ENCODE data around the gene AIFM3. TPM values are rescaled to one million over a fixed set of nuclear protein-coding genes. Genes with fewer than 3 reads are reported as not detected.

AIFM3 gene
- total RNA-seq, 4 donors from 2014 or later, result 0.11 to 2.0 (median 0.80) TPM

GRCh38 chr22:20956258-20957101, 10.6 kb upstream of the AIFM3 start:
- Histone ChIP-seq H3K36me3 (peaks cover 5 to 8% of the 10 kb centered on the region in 2 donors), H3K4me1 (peaks cover 4 to 19% of the 10 kb centered on the region in 2 donors), H3K4me3 (replicated peaks in 1 of 3) (peak overlapping the region in 2 of 3 donors; percentile 53 to 57), H3K27ac (no peak overlapping the region), H3K27me3 (no peaks in the 10 kb centered on the region), H3K9me3 (no peaks in the 10 kb centered on the region)
- intact Hi-C loops (cut with DNase I), result no loop called here
- TF ChIP-seq, protein P1, sequence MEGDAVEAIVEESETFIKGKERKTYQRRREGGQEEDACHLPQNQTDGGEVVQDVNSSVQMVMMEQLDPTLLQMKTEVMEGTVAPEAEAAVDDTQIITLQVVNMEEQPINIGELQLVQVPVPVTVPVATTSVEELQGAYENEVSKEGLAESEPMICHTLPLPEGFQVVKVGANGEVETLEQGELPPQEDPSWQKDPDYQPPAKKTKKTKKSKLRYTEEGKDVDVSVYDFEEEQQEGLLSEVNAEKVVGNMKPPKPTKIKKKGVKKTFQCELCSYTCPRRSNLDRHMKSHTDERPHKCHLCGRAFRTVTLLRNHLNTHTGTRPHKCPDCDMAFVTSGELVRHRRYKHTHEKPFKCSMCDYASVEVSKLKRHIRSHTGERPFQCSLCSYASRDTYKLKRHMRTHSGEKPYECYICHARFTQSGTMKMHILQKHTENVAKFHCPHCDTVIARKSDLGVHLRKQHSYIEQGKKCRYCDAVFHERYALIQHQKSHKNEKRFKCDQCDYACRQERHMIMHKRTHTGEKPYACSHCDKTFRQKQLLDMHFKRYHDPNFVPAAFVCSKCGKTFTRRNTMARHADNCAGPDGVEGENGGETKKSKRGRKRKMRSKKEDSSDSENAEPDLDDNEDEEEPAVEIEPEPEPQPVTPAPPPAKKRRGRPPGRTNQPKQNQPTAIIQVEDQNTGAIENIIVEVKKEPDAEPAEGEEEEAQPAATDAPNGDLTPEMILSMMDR (IDR thresholded peaks at IDR 0.05), result no peak
- TF ChIP-seq POLR2A (IDR thresholded peaks at IDR 0.05), result no peak
- DNase-seq, result peak in 1 of 2 donors; percentile 18
- WGBS, 2 donors, result 28 to 54% methylated on average over 17 to 18 of the region's 27 CpGs

GRCh38 chr22:20957102-20957682, 9.9 kb upstream of the AIFM3 start:
- H3K4me3 ChIP-seq (replicated peaks in 1 of 3), result peak overlapping the region; percentile 32 to 57 (median 53)
- peaks cover 4 to 19% of the 10 kb centered on the region in 2 donors for H3K4me1 ChIP-seq
- WGBS, 2 donors, result 0 to 2% methylated on average over 1 to 44 of the region's 59 CpGs
- H3K9me3 ChIP-seq, result no peaks in the 10 kb centered on the region
- peaks cover under 1 to 5% of the 10 kb centered on the region in 2 donors for H3K36me3 ChIP-seq
- intact Hi-C loops (cut with DNase I), result no loop called here
- H3K27me3 ChIP-seq, result no peaks in the 10 kb centered on the region
- H3K27ac ChIP-seq, result no peak overlapping the region
- DNase-seq, result peak in 1 of 2 donors; percentile 38
- TF ChIP-seq, protein P1 (IDR thresholded peaks at IDR 0.05), result no peak
- TF ChIP-seq POLR2A (IDR thresholded peaks at IDR 0.05), result no peak

GRCh38 chr22:20957683-20958431, 9.2 kb upstream of the AIFM3 start:
- intact Hi-C loops (cut with DNase I), result no loop called here
- H3K4me3 ChIP-seq (replicated peaks in 1 of 3), result peak overlapping the region; percentile 32 to 57 (median 53)
- no peaks in the 10 kb centered on the region for H3K27me3 ChIP-seq
- 9 to 24% methylated on average over 7 to 23 of the region's 32 CpGs for WGBS, 2 donors
- no peak overlapping the region for H3K27ac ChIP-seq
- H3K4me1 ChIP-seq, result peaks cover 4 to 19% of the 10 kb centered on the region in 2 donors
- peaks cover 0 to under 1% of the 10 kb centered on the region in 2 donors for H3K36me3 ChIP-seq
- no peaks in the 10 kb centered on the region for H3K9me3 ChIP-seq
- TF ChIP-seq POLR2A (IDR thresholded peaks at IDR 0.05), result no peak
- TF ChIP-seq, protein P1 (IDR thresholded peaks at IDR 0.05), result no peak
- peak; percentile 9 to 23 for DNase-seq

- Histone ChIP-seq H3K27ac (no peak overlapping the region), H3K4me1 (peaks cover 8 to 24% of the 10 kb centered on the region in 2 donors), H3K9me3 (no peaks in the 10 kb centered on the region), H3K4me3 (replicated peaks in 1 of 3) (no peak overlapping the region), H3K27me3 (no peaks in the 10 kb centered on the region), H3K36me3 (no peaks in the 10 kb centered on the region)
- intact Hi-C loops (cut with DNase I), result no loop called here
- WGBS, 2 donors, result 92 to 96% methylated on average over 20 of the region's 20 CpGs
- TF ChIP-seq, protein P1 (IDR thresholded peaks at IDR 0.05), result no peak
- no peak for TF ChIP-seq POLR2A (IDR thresholded peaks at IDR 0.05)
- DNase-seq, result no peak
These were observed 7.2 kb upstream of the AIFM3 start for GRCh38 chr22:20959578-20960461.

Data from thyroid gland (tissue), 4 donors.